ENCODE results near the gene PREB.
"Not testable (repeated sequence)": the region's sequence is repeated elsewhere in the genome, so short reads cannot be mapped to it uniquely, and the experiment has no call there.

Gene PREB

DNA sequence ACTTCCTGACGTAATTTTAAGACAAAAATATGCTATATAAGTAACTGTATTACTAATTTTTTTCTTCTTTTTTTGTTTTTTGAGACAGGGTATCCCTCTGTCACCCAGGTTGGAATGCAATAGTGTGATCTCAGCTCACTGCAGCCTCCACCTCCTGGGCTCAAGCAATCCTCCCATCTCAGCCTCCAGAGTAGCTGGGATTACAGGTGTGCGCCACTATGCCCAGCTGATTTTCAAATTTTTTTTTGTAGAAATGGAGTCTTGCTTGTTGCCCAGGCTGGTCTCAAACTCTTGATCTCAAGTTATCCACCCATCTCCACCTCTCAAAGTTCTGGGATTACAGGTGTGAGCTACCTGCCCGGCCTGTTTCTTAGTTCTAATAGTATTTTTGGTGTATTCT lies 44.0 kb upstream of the PREB start:
- Histone ChIP-seq H3K4me3 (ENCODE audit: severe bottlenecking) (no peak overlapping the region), H3K9me3 (ENCODE audit: severe bottlenecking) (no peaks in the 10 kb centered on the region), H3K27ac (ENCODE audit: poor library complexity, severe bottlenecking) (no peak overlapping the region), H3K36me3 (ENCODE audit: low read depth) (no peaks in the 10 kb centered on the region), H3K27me3 (ENCODE audit: insufficient read depth, poor library complexity, severe bottlenecking) (peaks cover 16% of the 10 kb centered on the region), H3K4me1 (ENCODE audit: insufficient read depth, poor library complexity, severe bottlenecking) (no peaks in the 10 kb centered on the region)
- TF ChIP-seq, protein P1, sequence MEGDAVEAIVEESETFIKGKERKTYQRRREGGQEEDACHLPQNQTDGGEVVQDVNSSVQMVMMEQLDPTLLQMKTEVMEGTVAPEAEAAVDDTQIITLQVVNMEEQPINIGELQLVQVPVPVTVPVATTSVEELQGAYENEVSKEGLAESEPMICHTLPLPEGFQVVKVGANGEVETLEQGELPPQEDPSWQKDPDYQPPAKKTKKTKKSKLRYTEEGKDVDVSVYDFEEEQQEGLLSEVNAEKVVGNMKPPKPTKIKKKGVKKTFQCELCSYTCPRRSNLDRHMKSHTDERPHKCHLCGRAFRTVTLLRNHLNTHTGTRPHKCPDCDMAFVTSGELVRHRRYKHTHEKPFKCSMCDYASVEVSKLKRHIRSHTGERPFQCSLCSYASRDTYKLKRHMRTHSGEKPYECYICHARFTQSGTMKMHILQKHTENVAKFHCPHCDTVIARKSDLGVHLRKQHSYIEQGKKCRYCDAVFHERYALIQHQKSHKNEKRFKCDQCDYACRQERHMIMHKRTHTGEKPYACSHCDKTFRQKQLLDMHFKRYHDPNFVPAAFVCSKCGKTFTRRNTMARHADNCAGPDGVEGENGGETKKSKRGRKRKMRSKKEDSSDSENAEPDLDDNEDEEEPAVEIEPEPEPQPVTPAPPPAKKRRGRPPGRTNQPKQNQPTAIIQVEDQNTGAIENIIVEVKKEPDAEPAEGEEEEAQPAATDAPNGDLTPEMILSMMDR (IDR thresholded peaks at IDR 0.05; ENCODE audit: poor library complexity, severe bottlenecking): no peak
- no peak for DNase-seq (ENCODE audit: low spot score)
- ATAC-seq (ENCODE audit: low read depth): no peak

DNA sequence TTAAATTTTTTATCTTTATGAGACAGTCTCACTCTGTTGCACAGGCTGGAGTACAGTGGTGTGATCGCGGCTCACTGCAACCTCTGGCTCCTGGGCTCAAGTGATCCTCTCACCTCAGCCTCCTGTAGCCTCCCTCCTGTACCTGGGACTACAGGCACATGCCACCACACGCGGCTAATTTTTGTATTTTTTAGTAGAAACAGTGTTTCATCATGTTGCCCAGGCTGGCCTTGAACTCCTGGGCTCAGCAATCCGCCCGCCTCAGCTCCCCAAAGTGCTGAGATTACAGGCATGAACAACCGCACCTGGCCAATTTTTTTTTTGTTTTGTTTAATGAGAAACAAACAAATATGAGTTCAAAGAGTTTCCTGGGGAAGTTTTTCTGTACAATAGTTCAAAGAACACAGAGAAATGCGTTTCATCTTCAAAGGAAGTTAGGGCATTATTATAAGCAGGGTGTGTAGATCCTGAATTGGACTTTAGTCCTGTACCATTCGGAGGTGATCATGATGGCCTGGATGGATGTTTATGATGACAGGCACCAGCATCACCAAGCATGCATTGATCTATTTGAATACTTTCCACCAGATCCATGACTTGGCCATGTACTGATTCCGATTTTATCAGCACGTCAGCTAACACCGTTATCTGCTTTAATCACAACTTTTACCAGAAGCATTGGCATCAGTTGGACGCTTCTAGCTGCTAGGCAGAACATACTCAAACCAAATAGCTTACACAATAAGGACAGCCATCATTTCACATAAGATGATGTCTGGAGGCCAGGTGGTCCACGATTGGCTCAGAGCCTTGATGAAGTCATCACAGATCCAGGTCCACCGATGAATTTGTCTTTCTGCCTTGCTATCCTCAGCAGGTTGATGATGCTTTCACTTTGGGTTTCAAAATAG lies 43.3 kb upstream of the PREB start:
- Histone ChIP-seq H3K36me3 (ENCODE audit: low read depth) (no peaks in the 10 kb centered on the region), H3K27ac (ENCODE audit: poor library complexity, severe bottlenecking) (no peak overlapping the region), H3K4me3 (ENCODE audit: severe bottlenecking) (no peak overlapping the region), H3K4me1 (ENCODE audit: insufficient read depth, poor library complexity, severe bottlenecking) (no peaks in the 10 kb centered on the region), H3K9me3 (ENCODE audit: severe bottlenecking) (no peaks in the 10 kb centered on the region), H3K27me3 (ENCODE audit: insufficient read depth, poor library complexity, severe bottlenecking) (peaks cover 20% of the 10 kb centered on the region)
- DNase-seq (ENCODE audit: low spot score): no peak
- TF ChIP-seq, protein P1 (IDR thresholded peaks at IDR 0.05; ENCODE audit: poor library complexity, severe bottlenecking): no peak
- no peak for ATAC-seq (ENCODE audit: low read depth)

DNA sequence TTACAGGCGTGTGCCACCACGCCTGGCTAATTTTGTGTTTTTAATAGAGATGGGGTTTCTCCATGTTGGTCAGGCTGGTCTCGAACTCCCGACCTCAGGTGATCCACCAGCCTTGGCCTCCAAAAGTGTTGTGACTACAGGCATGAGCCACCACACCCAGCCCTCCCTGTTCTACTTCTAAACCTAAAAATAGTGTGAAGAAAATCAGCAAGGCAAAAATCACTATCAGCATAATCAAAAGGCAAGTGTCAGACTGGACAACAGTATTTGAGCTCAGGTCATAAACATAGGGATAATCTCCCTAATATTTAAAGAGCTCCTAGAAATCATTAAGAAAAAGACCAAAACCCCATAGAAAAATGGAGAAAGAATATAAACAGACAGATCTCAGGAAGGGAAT lies 41.3 kb upstream of the PREB start:
- not testable (repeated sequence) for H3K4me1 ChIP-seq (ENCODE audit: insufficient read depth, poor library complexity, severe bottlenecking); ATAC-seq (ENCODE audit: low read depth); H3K27ac ChIP-seq (ENCODE audit: poor library complexity, severe bottlenecking); H3K36me3 ChIP-seq (ENCODE audit: low read depth); H3K4me3 ChIP-seq (ENCODE audit: severe bottlenecking); DNase-seq (ENCODE audit: low spot score); H3K9me3 ChIP-seq (ENCODE audit: severe bottlenecking)
- H3K27me3 ChIP-seq (ENCODE audit: insufficient read depth, poor library complexity, severe bottlenecking): peaks cover 30% of the 10 kb centered on the region

DNA sequence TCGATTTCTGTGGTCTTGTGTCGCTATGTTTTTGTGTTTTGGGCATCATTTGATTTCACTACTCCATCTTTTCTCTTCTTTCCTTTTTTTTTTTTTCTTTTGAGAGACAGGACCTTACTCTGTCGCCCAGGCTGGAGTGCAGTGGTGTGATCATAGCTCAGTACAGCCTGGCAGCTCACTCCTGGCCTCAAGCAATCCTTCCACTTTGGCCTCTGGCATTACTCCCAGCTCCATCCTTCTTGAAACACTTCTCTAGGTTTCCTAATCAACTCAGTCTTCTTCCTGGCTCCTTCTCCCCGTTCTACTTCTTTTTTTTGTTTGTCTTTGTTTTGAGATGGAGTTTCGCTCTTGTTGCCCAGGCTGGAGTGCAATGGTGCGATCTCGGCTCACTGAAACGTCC lies 40.9 kb upstream of the PREB start:
- Histone ChIP-seq H3K4me1 (ENCODE audit: insufficient read depth, poor library complexity, severe bottlenecking) (no peaks in the 10 kb centered on the region), H3K27ac (ENCODE audit: poor library complexity, severe bottlenecking) (no peak overlapping the region)
- ATAC-seq (ENCODE audit: low read depth): no peak

DNA sequence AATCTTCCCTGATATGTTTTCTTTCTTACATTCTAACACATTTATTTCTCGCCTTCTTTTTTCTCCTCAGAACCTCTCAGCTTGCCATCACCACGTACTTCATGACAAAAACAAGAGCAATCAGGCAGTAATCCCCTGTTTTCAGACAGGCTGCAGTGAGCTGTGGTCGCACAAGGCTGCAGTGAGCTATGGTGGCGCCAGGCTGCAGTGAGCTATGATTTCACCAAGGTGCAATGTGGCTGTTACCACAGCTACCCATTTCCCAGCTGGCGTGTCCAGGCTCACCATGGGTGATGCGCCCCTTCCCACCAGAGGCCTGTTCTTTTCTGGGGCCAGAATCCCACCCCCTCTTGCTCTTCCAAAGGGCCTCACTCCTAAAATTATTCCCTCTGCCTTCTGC lies 40.2 kb upstream of the PREB start:
- no peak overlapping the region for H3K27ac ChIP-seq (ENCODE audit: poor library complexity, severe bottlenecking)
- no peaks in the 10 kb centered on the region for H3K9me3 ChIP-seq (ENCODE audit: severe bottlenecking)
- H3K36me3 ChIP-seq (ENCODE audit: low read depth): no peaks in the 10 kb centered on the region
- no peak overlapping the region for H3K4me3 ChIP-seq (ENCODE audit: severe bottlenecking)
- TF ChIP-seq, protein P1 (IDR thresholded peaks at IDR 0.05; ENCODE audit: poor library complexity, severe bottlenecking): no peak
- H3K4me1 ChIP-seq (ENCODE audit: insufficient read depth, poor library complexity, severe bottlenecking): no peaks in the 10 kb centered on the region
- peaks cover 30% of the 10 kb centered on the region for H3K27me3 ChIP-seq (ENCODE audit: insufficient read depth, poor library complexity, severe bottlenecking)
- DNase-seq (ENCODE audit: low spot score): no peak
- no peak for ATAC-seq (ENCODE audit: low read depth)

More for the DNA sequence above, 40.9 kb upstream of the PREB start:
- Histone ChIP-seq H3K27me3 (ENCODE audit: insufficient read depth, poor library complexity, severe bottlenecking) (peaks cover 30% of the 10 kb centered on the region), H3K9me3 (ENCODE audit: severe bottlenecking) (no peaks in the 10 kb centered on the region), H3K36me3 (ENCODE audit: low read depth) (no peaks in the 10 kb centered on the region), H3K4me3 (ENCODE audit: severe bottlenecking) (no peak overlapping the region)
- DNase-seq (ENCODE audit: low spot score): no peak
- TF ChIP-seq, protein P1 (IDR thresholded peaks at IDR 0.05; ENCODE audit: poor library complexity, severe bottlenecking): no peak

Data from RWPE2 (cell line).